ENCODE results near the gene TRIM63. TPM values are rescaled to one million over a fixed set of nuclear protein-coding genes. Genes with fewer than 3 reads are reported as not detected.

TRIM63 gene
- total RNA-seq, 1 donor from 2014 or later = not detected

GRCh38 chr1:26006710-26007109 is 60.7 kb downstream of the TRIM63 start:
- intact Hi-C loops (cut with DNase I) = no loop called here
- Histone ChIP-seq H3K4me3 (no peak overlapping the region), H3K27me3 (no peaks in the 10 kb centered on the region), H3K9me3 (no peaks in the 10 kb centered on the region), H3K36me3 (no peaks in the 10 kb centered on the region), H3K27ac (no peak overlapping the region), H3K4me1 (peaks cover 8% of the 10 kb centered on the region)
- TF ChIP-seq POLR2A (IDR thresholded peaks at IDR 0.05) (no peak), CTCF (IDR thresholded peaks at IDR 0.05) (no peak), POLR2AphosphoS5 (IDR thresholded peaks at IDR 0.05; ENCODE audit: insufficient read depth in 1 of 2, low read depth in 1 of 2) (no peak)
- no peak for DNase-seq (ENCODE audit: extremely low spot score in 2 of 2)

- no peaks in the 10 kb centered on the region for H3K27me3 ChIP-seq
- intact Hi-C loops (cut with DNase I) = no loop called here
- peaks cover 8% of the 10 kb centered on the region for H3K4me1 ChIP-seq
- no peak for DNase-seq (ENCODE audit: extremely low spot score in 2 of 2)
- TF ChIP-seq POLR2A (IDR thresholded peaks at IDR 0.05) = no peak
- no peak for TF ChIP-seq POLR2AphosphoS5 (IDR thresholded peaks at IDR 0.05; ENCODE audit: insufficient read depth in 1 of 2, low read depth in 1 of 2)
- no peak for TF ChIP-seq CTCF (IDR thresholded peaks at IDR 0.05)
- H3K36me3 ChIP-seq = no peaks in the 10 kb centered on the region
- no peak overlapping the region for H3K4me3 ChIP-seq
- H3K9me3 ChIP-seq = no peaks in the 10 kb centered on the region
- H3K27ac ChIP-seq = no peak overlapping the region
Observed at GRCh38 chr1:26005434-26006105, 61.9 kb downstream of the TRIM63 start.

- DNase-seq (ENCODE audit: extremely low spot score in 2 of 2) = no peak
- Histone ChIP-seq H3K4me3 (no peak overlapping the region), H3K27ac (no peak overlapping the region), H3K9me3 (no peaks in the 10 kb centered on the region), H3K4me1 (peaks cover 8% of the 10 kb centered on the region), H3K27me3 (no peaks in the 10 kb centered on the region), H3K36me3 (no peaks in the 10 kb centered on the region)
- no peak for TF ChIP-seq POLR2A (IDR thresholded peaks at IDR 0.05)
- TF ChIP-seq POLR2AphosphoS5 (IDR thresholded peaks at IDR 0.05; ENCODE audit: insufficient read depth in 1 of 2, low read depth in 1 of 2) = no peak
- no peak for TF ChIP-seq CTCF (IDR thresholded peaks at IDR 0.05)
- intact Hi-C loops (cut with DNase I) = no loop called here
Observed at GRCh38 chr1:26003756-26004155, 63.7 kb downstream of the TRIM63 start.

GRCh38 chr1:26003262-26003661 is 64.2 kb downstream of the TRIM63 start:
- H3K36me3 ChIP-seq = no peaks in the 10 kb centered on the region
- no peaks in the 10 kb centered on the region for H3K9me3 ChIP-seq
- TF ChIP-seq CTCF (IDR thresholded peaks at IDR 0.05) (no peak), POLR2AphosphoS5 (IDR thresholded peaks at IDR 0.05; ENCODE audit: insufficient read depth in 1 of 2, low read depth in 1 of 2) (no peak), POLR2A (IDR thresholded peaks at IDR 0.05) (no peak)
- H3K27ac ChIP-seq = no peak overlapping the region
- no peaks in the 10 kb centered on the region for H3K27me3 ChIP-seq
- H3K4me1 ChIP-seq = peaks cover 12% of the 10 kb centered on the region
- no peak overlapping the region for H3K4me3 ChIP-seq
- intact Hi-C loops (cut with DNase I) = no loop called here
- DNase-seq (ENCODE audit: extremely low spot score in 2 of 2) = no peak

Small RNAs within 50 kb of the gene (small RNA-seq; reads per million reads assigned to genes)
- gene RF00283 = not detected
- not detected for gene RF00492

Other genes with a start within 250 kb of the TRIM63 start
- 55.7 TPM for gene MTFR1L, start 247.7 kb downstream of the TRIM63 start, total RNA-seq
- gene AUNIP, start 208.2 kb downstream of the TRIM63 start, total RNA-seq = 1.5 TPM
- 7.1 TPM for gene PAQR7, start 191.9 kb downstream of the TRIM63 start, total RNA-seq
- gene STMN1, start 161.2 kb downstream of the TRIM63 start, total RNA-seq = 91.8 TPM
- 7.1 TPM for gene PAFAH2, start 69.6 kb downstream of the TRIM63 start, total RNA-seq
- 0.74 TPM for gene EXTL1, start 45.9 kb downstream of the TRIM63 start, total RNA-seq
- not detected for gene SLC30A2, start 21.5 kb downstream of the TRIM63 start, total RNA-seq
- 5.6 TPM for gene PDIK1L, start 44.2 kb upstream of the TRIM63 start, total RNA-seq
- gene FAM110D, start 91.4 kb upstream of the TRIM63 start, total RNA-seq = 4.2 TPM
- not detected for gene C1orf232, start 101.3 kb upstream of the TRIM63 start, total RNA-seq
- gene ZNF593, start 102.3 kb upstream of the TRIM63 start, total RNA-seq = 18.7 TPM
- not detected for gene ZNF593OS, start 104.2 kb upstream of the TRIM63 start, total RNA-seq
- gene CNKSR1, start 109.9 kb upstream of the TRIM63 start, total RNA-seq = 21.9 TPM
- gene CATSPER4, start 123.0 kb upstream of the TRIM63 start, total RNA-seq = not detected
- gene CEP85, start 166.6 kb upstream of the TRIM63 start, total RNA-seq = 9.1 TPM
- 115 TPM for gene SH3BGRL3, start 212.5 kb upstream of the TRIM63 start, total RNA-seq
- 7.1 TPM for gene UBXN11, start 239.0 kb upstream of the TRIM63 start, total RNA-seq